ENCODE measurements around the gene TESK1. TPM values are rescaled to one million over a fixed set of nuclear protein-coding genes. Genes with fewer than 3 reads are reported as not detected.

Gene TESK1
- total RNA-seq, 1 experiment from 2014 or later: 20.4 TPM

DNA sequence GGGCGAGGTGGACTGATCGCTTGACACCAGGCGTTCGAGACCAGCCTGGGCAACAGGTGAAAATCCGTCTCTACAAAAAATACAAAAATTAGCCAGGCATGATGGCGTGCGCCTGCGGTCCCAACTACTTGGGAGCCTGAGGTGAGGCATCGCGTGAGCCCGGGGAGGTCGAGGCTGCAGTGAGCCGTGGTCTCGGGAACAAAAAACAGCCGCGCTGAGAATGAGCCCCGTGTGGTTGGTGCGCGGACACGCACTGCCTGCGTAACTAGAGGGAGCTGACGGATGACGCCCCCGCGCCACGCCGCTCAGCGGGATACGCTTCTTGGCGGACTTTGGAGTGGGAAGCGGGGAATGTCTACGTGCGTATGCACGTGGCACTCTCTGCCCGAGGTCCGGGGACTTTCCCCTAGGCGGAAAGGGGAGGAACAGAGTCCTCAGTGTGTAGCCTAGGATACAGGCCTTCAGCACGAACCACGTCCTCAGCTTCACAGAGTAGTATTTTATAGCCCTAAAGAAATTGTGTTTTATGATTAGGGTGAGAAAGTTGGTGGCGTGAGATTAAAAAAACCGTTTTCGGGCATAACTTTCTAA is 52.6 kb downstream of the TESK1 start, which contains the start of gene RMRP (continued):
- peak; percentile 74; the same call in 1 of the 2 replicates for TF ChIP-seq HMGXB4 (CRISPR knock-in tag; IDR thresholded peaks at IDR 0.05)
- no peak for TF ChIP-seq NR1H2 (CRISPR knock-in tag; IDR thresholded peaks at IDR 0.05)
- TF ChIP-seq FOXJ3 (CRISPR knock-in tag; IDR thresholded peaks at IDR 0.05; ENCODE audit: borderline replicate concordance): no peak
- no peak for TF ChIP-seq EMX1 (CRISPR knock-in tag; IDR thresholded peaks at IDR 0.05)
- TF ChIP-seq IRF1 (CRISPR knock-in tag; IDR thresholded peaks at IDR 0.05): peak; percentile 89
- TF ChIP-seq, protein P1, sequence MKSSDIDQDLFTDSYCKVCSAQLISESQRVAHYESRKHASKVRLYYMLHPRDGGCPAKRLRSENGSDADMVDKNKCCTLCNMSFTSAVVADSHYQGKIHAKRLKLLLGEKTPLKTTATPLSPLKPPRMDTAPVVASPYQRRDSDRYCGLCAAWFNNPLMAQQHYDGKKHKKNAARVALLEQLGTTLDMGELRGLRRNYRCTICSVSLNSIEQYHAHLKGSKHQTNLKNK (CRISPR knock-in tag; IDR thresholded peaks at IDR 0.05): 0 out of 2 replicates have a peak, but pooled peaks have one; percentile 41
- TF ChIP-seq NFATC4 (CRISPR knock-in tag; IDR thresholded peaks at IDR 0.05): no peak
- 0 out of 2 replicates have a peak, but pooled peaks have one; percentile 29 for TF ChIP-seq NFYB (CRISPR knock-in tag; conservative IDR thresholded peaks at IDR 0.05; ENCODE audit: low read depth)
- TF ChIP-seq, protein P2, sequence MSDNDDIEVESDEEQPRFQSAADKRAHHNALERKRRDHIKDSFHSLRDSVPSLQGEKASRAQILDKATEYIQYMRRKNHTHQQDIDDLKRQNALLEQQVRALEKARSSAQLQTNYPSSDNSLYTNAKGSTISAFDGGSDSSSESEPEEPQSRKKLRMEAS (CRISPR knock-in tag; IDR thresholded peaks at IDR 0.05): peak; percentile 98
- TF ChIP-seq OVOL2 (CRISPR knock-in tag; IDR thresholded peaks at IDR 0.05; ENCODE audit: borderline replicate concordance): no peak
- TF ChIP-seq SP1 (CRISPR knock-in tag; conservative IDR thresholded peaks at IDR 0.05): peak; percentile 86
- TF ChIP-seq, protein P3, sequence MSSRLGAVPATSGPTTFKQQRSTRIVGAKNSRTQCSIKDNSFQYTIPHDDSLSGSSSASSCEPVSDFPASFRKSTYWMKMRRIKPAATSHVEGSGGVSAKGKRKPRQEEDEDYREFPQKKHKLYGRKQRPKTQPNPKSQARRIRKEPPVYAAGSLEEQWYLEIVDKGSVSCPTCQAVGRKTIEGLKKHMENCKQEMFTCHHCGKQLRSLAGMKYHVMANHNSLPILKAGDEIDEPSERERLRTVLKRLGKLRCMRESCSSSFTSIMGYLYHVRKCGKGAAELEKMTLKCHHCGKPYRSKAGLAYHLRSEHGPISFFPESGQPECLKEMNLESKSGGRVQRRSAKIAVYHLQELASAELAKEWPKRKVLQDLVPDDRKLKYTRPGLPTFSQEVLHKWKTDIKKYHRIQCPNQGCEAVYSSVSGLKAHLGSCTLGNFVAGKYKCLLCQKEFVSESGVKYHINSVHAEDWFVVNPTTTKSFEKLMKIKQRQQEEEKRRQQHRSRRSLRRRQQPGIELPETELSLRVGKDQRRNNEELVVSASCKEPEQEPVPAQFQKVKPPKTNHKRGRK (CRISPR knock-in tag; IDR thresholded peaks at IDR 0.05; ENCODE audit: borderline replicate concordance): no peak
- TF ChIP-seq TP53 (CRISPR knock-in tag; IDR thresholded peaks at IDR 0.05): no peak
- peak; percentile 67; the same call in 1 of the 2 replicates for TF ChIP-seq MYBL2 (CRISPR knock-in tag; IDR thresholded peaks at IDR 0.05)
- TF ChIP-seq NR2C2 (CRISPR knock-in tag; IDR thresholded peaks at IDR 0.05): peak; percentile 44; the same call in 1 of the 2 replicates
- TF ChIP-seq ZNF281 (CRISPR knock-in tag; IDR thresholded peaks at IDR 0.05): peak; percentile 79
- TF ChIP-seq ZNF138 (CRISPR knock-in tag; conservative IDR thresholded peaks at IDR 0.05): no peak
- TF ChIP-seq ZSCAN18 (CRISPR knock-in tag; IDR thresholded peaks at IDR 0.05): no peak
- 0 out of 2 replicates have a peak, but pooled peaks have one; percentile 27 for TF ChIP-seq ZNF317 (CRISPR knock-in tag; IDR thresholded peaks at IDR 0.05; ENCODE audit: borderline replicate concordance, low read depth)
- peak; percentile 86; the same call in 1 of the 2 replicates for TF ChIP-seq NFE2L1 (CRISPR knock-in tag; IDR thresholded peaks at IDR 0.05)
- TF ChIP-seq ATF1 (CRISPR knock-in tag; IDR thresholded peaks at IDR 0.05): peak; percentile 94
- TF ChIP-seq ATF6 (CRISPR knock-in tag; IDR thresholded peaks at IDR 0.05): no peak
- TF ChIP-seq SMAD3 (CRISPR knock-in tag; IDR thresholded peaks at IDR 0.05; ENCODE audit: borderline replicate concordance): no peak; the same call in 1 of the 2 replicates
- TF ChIP-seq ZBTB21 (CRISPR knock-in tag; IDR thresholded peaks at IDR 0.05; ENCODE audit: borderline replicate concordance): no peak; the same call in 1 of the 2 replicates
- no peak for TF ChIP-seq RELA (CRISPR knock-in tag; IDR thresholded peaks at IDR 0.05; ENCODE audit: borderline replicate concordance)
